Heart right ventricle (tissue), 16 donors: ENCODE data around the gene TXN2. TPM values are rescaled to one million over a fixed set of nuclear protein-coding genes. Genes with fewer than 3 reads are reported as not detected.

Experiments
- ATAC-seq, 8 donors: fragments of 200-7000 bp; cut with Tn5 transposase; one replicate each; pipeline ENCODE4 v1.9.1; 2020; ENCODE audit warnings: mild to moderate bottlenecking in 8 of 8, moderate library complexity in 8 of 8, moderate number of reproducible peaks in 1 of 8
- DNase-seq, 2 donors: peaks; one replicate each; pipeline ENCODE4 v3.0.0-alpha.2; 2020
- H3K27ac ChIP-seq, 10 donors: fragments of 200-600 bp; sonication (generic) in 2 of 10; one replicate each; pipeline versions ENCODE4 v1.5.0 to v1.8.0; 2020 to 2022; ENCODE audit warnings: mild to moderate bottlenecking in 3 of 10
- H3K27me3 ChIP-seq, 7 donors: fragments of 200-600 bp; one replicate each; pipeline ENCODE4 v1.8.0; 2021 to 2022; ENCODE audit warnings: mild to moderate bottlenecking in 2 of 7
- H3K36me3 ChIP-seq, 9 donors: fragments of 200-600 bp; sonication (generic) in 1 of 9; one replicate each; pipeline versions ENCODE4 v1.5.0 to v1.8.0; 2020 to 2022; ENCODE audit warnings: mild to moderate bottlenecking in 2 of 9
- H3K4me1 ChIP-seq, 9 donors: fragments of 200-600 bp; sonication (generic) in 1 of 9; one replicate each; pipeline versions ENCODE4 v1.5.0 to v1.8.0; 2020 to 2022; ENCODE audit warnings: mild to moderate bottlenecking in 4 of 9
- H3K4me3 ChIP-seq, 10 donors: fragments of 200-600 bp; sonication (generic) in 2 of 10; one replicate each; pipeline versions ENCODE4 v1.5.0 to v1.8.0; 2020 to 2022; ENCODE audit warnings: mild to moderate bottlenecking in 7 of 10, moderate library complexity in 2 of 10
- H3K9me3 ChIP-seq, 11 donors: fragments of 200-600 bp in 10 of 11; sonication (generic) in 2 of 11; one replicate each; pipeline versions ENCODE4 v1.5.0 to v1.8.0; 2013 to 2022; ENCODE audit warnings: mild to moderate bottlenecking in 2 of 11, control low read depth in 1 of 11, moderate library complexity in 1 of 11
- CTCF ChIP-seq, 9 donors: fragments of 200-600 bp; sonication (generic) in 2 of 9; IDR thresholded peaks; one replicate each; pipeline versions ENCODE4 v1.5.0 to v1.8.0; 2021 to 2022; ENCODE audit warnings: antibody characterized with exemption in 9 of 9, mild to moderate bottlenecking in 5 of 9, moderate library complexity in 1 of 9
- WGBS, 2 donors: extraction: QIAGEN DNeasy Blood & Tissue Kit; methylation state at CpG; one replicate each; pipeline ENCODE4 v1.1.7; 2013; ENCODE audit warnings: inconsistent platforms in 1 of 2; 5-methylcytosine and 5-hydroxymethylcytosine counted together
- intact Hi-C, 10 donors: fragments of 100-400 bp; cut with DNase I; formaldehyde crosslinking; loops; one replicate each; pipeline versions ENCODE4 v1.11.1 to v1.14.2; 2022
- polyA plus RNA-seq, 2 donors: library from polyadenylated mRNA; stranded (reverse); fragments of 200-250 nt; gene quantifications; one replicate each; pipeline ENCODE4 v1.2.3, GENCODE V29; 2013
- total RNA-seq, 10 donors: library from RNA; stranded (reverse); fragmentation: NEBNext Ultra II Directional in 3 of 10; extraction: Animal tissue kit (Norgen Biotek cat#: 25700) in 3 of 10; gene quantifications; one replicate each; pipeline versions ENCODE4 v1.2.1 to v1.2.4, GENCODE V29; 2021 to 2023
- donor health status: Arrhythmogenic right ventricular cardiomyopathy.
- donor health status: ischemic (EF 13 %, LVEDD 7.1; RV severe dilation, severe dysfunction).
- donor health status: healthy with polysubstance abuse.
- donor health status: DM: no; HTN: yes; CAD: no.
- donor health status: DM: no; HTN: no; CAD: no.
- donor health status: ischemic (EF 25% LVEDD 6.9; RV normal size, moderate dysfunction).
- donor health status: ischemic (EF 25% LVEDD 5.7; RV mildly dilated, moderate dysfunction).
- donor health status: healthy.
- donor health status: DM: yes; HTN: yes; CAD: no.
- donor health status: Ischemic cardiomyopathy.
- donor health status: ischemic (EF 35%, LVEDD 5.7; RV mildly dilated, moderate dysfunction).
- donor health status: nonischemic (EF 11% LVEDD 7.7; RV severe dilation, severe dysfunction).
- donor health status: DM: yes; HTN: yes; CAD: no.
- donor health status: PGD.
- donor health status: ischemic (EF 29% LVEDD 5.4; RV normal size, mild dysfunction).
- donor health status: nonischemic (EF 23%, LVEDD 6.1; RV moderate dilation, normal function).

Gene TXN2
- total and polyA plus RNA-seq, 12 donors, result 103 to 155 (median 122) TPM

- DNase-seq (no peak), ATAC-seq (no peak)
- Histone ChIP-seq H3K4me1 (peaks cover 7 to 76% (median 37%) of the 10 kb centered on the region in 9 donors), H3K27me3 (no peaks in the 10 kb centered on the region), H3K4me3 (no peak overlapping the region), H3K27ac (peak overlapping the region in 3 of 10 donors; percentile 36 to 79 (median 48)), H3K9me3 (no peaks in the 10 kb centered on the region), H3K36me3 (no peaks in the 10 kb centered on the region)
- 85 to 90% methylated on average over 13 to 16 of the region's 16 CpGs for WGBS, 2 donors
- intact Hi-C loops, result no loop called here
- no peak for TF ChIP-seq CTCF (IDR thresholded peaks at IDR 0.05)
These were observed 57.7 kb downstream of the TXN2 start for GRCh38 chr22:36423461-36424404.

DNA sequence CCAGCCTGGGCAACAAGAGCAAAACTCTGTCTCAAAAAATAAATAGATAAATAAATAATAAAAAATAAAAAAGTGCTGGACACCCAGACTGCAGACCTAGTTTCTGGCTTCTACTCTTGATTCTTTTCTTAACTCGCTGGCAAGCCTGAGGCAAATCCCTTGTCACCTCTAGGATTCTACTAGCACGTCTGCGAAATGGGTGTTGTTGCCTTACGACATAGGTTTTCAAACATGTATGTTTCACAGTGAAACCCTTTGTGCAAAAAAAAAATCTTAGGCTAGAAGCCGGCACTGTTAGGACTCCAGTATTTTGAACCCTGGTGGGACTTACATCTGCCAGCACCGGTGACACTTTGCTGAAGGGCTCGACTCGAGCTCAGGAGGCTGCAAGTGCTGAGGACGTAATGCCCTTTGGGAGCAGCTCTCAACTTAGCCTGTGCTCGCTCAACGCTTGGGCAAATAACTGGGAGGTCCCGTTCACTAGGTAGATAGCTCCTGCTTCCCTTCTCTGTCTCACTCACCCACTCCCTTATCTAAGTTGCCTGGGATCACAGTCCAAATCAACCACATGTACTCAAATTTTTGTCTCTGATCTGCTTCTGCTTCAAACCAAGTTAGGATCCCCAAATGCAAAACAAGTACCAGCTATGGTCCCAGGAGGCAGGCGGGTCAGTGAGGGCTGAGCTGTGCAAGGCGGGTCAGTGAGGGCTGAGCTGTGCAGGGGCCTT, 59.0 kb downstream of the TXN2 start:
- Histone ChIP-seq H3K4me3 (no peak overlapping the region), H3K4me1 (peaks cover 7 to 75% (median 38%) of the 10 kb centered on the region in 9 donors), H3K9me3 (no peaks in the 10 kb centered on the region), H3K27me3 (no peaks in the 10 kb centered on the region), H3K27ac (peak overlapping the region in 2 of 10 donors; percentile 21 to 79), H3K36me3 (no peaks in the 10 kb centered on the region)
- ATAC-seq, result no peak
- DNase-seq, result no peak
- 84 to 86% methylated on average over 14 of the region's 14 CpGs for WGBS, 2 donors
- intact Hi-C loops, result no loop called here
- no peak for TF ChIP-seq CTCF (IDR thresholded peaks at IDR 0.05)

DNA sequence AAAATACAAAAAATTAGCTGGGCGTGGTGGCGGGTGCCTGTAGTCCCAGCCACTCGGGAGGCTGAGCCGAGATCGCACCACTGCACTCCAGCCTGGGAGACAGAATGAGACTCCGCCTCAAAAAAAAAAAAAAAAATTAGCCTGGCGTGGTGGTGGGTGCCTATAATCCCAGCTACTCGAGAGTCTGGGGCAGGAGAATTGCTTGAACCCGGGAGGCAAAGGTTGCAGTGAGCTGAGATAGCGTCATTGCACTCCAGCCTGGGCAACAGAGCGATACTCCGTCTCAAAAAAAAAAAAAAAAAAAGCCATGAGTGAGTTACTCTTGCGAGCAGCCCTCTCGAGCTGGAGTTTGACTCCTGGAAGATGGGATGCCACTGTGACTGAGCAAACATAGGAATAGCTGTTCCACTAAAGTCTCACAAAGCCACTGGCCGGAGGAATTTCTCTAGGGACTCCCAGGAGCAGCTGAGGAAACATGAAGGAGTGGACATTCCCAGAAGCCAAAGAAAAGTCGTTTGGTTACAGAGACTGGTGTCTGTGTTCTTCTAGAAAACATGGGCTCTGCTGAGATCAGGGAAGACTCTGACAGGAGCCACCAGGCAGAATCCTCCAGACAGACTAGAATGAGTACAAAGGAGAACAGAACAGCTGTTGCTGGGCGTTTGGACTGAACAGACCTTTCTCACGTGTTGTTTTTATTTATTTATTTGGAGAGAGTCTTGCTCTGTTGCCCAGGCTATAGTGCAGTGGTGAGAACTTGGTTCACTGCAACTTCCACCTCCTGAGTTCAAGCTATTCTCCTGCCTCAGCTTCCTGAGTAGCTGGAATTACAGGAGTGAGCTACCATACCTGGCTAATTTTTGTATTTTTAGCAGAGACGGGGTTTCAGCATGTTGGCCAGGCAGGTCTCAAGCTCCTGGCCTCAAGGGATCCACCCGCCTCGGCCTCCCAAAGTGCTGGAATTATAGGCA, 61.2 kb downstream of the TXN2 start:
- intact Hi-C loops, result no loop called here
- WGBS, 2 donors, result 67 to 71% methylated on average over 21 of the region's 21 CpGs
- TF ChIP-seq CTCF (IDR thresholded peaks at IDR 0.05), result no peak
- H3K4me3 ChIP-seq, result peak overlapping the region in 7 of 10 donors; percentile 19 to 37 (median 24)
- H3K9me3 ChIP-seq, result no peaks in the 10 kb centered on the region
- H3K4me1 ChIP-seq, result peaks cover 7 to 60% (median 22%) of the 10 kb centered on the region in 9 donors
- no peaks in the 10 kb centered on the region for H3K27me3 ChIP-seq
- ATAC-seq, result peak; percentile 38 to 79 (median 74)
- no peaks in the 10 kb centered on the region for H3K36me3 ChIP-seq
- peak overlapping the region; percentile 67 to 90 (median 82) for H3K27ac ChIP-seq
- peak in 1 of 2 donors; percentile 71 for DNase-seq
